HEK293T (cell line): ENCODE data around the gene C1orf226.
A peak's percentile ranks its signal among the peaks of the same experiment; 100 is the strongest.

Experiments used
- CTCF ChIA-PET: fragments of 350-600 bp; formaldehyde crosslinking; extraction: SDS; loops from one replicate; lab custom pipeline; 2021; ENCODE audit warnings: antibody characterized with exemption, inconsistent platforms; lab: Yijun Ruan, JAX
- POLR2A ChIA-PET: fragments of 350-600 bp; formaldehyde crosslinking; extraction: SDS; loops from one replicate; lab custom pipeline; 2020; ENCODE audit warnings: antibody characterized with exemption, inconsistent platforms; lab: Yijun Ruan, JAX
- DNase-seq: peaks from one replicate; pipeline ENCODE4 v3.0.0; 2012; ENCODE audit warnings: mixed read lengths; ENCODE audit errors: extremely low spot score
- ARNT ChIP-seq: fragments of 450-650 bp; IDR thresholded peaks from 2 replicates; pipeline ENCODE4 v1.6.1; 2017; ENCODE audit warnings: mild to moderate bottlenecking
- BHLHE40 ChIP-seq: fragments of 450-650 bp; IDR thresholded peaks from 2 replicates; pipeline ENCODE4 v1.6.1; 2016; ENCODE audit warnings: mild to moderate bottlenecking, moderate library complexity, borderline replicate concordance
- CTBP1 ChIP-seq: fragments of 450-650 bp; IDR thresholded peaks from 2 replicates; pipeline ENCODE4 v1.6.1; 2016; ENCODE audit warnings: borderline replicate concordance
- ELF4 ChIP-seq: fragments of 450-650 bp; IDR thresholded peaks from 2 replicates; pipeline ENCODE4 v1.6.1; 2017; ENCODE audit warnings: antibody characterized with exemption
- FOXA1 ChIP-seq: fragments of 450-650 bp; IDR thresholded peaks from 2 replicates; pipeline ENCODE4 v1.6.1; 2016; ENCODE audit warnings: mild to moderate bottlenecking
- FOXK2 ChIP-seq: fragments of 450-650 bp; IDR thresholded peaks from 2 replicates; pipeline ENCODE4 v1.6.1; 2016; ENCODE audit warnings: mild to moderate bottlenecking
- FOXM1 ChIP-seq: fragments of 450-650 bp; IDR thresholded peaks from 2 replicates; pipeline ENCODE4 v1.6.1; 2017; ENCODE audit warnings: mild to moderate bottlenecking, borderline replicate concordance
- HDGF ChIP-seq: fragments of 450-650 bp; IDR thresholded peaks from 2 replicates; pipeline ENCODE4 v1.6.1; 2017; ENCODE audit warnings: antibody characterized with exemption, borderline replicate concordance
- L3MBTL2 ChIP-seq: fragments of 450-650 bp; conservative IDR thresholded peaks from 2 replicates; pipeline ENCODE4 v1.6.1; 2016; ENCODE audit warnings: mild to moderate bottlenecking
- LEF1 ChIP-seq: fragments of 450-650 bp; IDR thresholded peaks from 2 replicates; pipeline ENCODE4 v1.6.1; 2017; ENCODE audit warnings: mild to moderate bottlenecking, borderline replicate concordance
- NFRKB ChIP-seq: fragments of 450-650 bp; IDR thresholded peaks from 2 replicates; pipeline ENCODE4 v1.6.1; 2016; ENCODE audit warnings: mild to moderate bottlenecking, moderate library complexity
- PKNOX1 ChIP-seq: fragments of 450-650 bp; IDR thresholded peaks from 2 replicates; pipeline ENCODE4 v1.6.1; 2016
- SP1 ChIP-seq: fragments of 450-650 bp; IDR thresholded peaks from 2 replicates; pipeline ENCODE4 v1.6.1; 2017
- SUZ12 ChIP-seq: fragments of 450-650 bp; IDR thresholded peaks from 2 replicates; pipeline ENCODE4 v1.6.1; 2016; ENCODE audit warnings: mild to moderate bottlenecking
- TARDBP ChIP-seq: fragments of 450-650 bp; IDR thresholded peaks from 2 replicates; pipeline ENCODE4 v1.6.1; 2016
- ZNF384 ChIP-seq: fragments of 450-650 bp; IDR thresholded peaks from 2 replicates; pipeline ENCODE4 v1.6.1; 2016

The C1orf226 gene

GRCh38 chr1:162381383-162381782 lies at the start of gene C1orf226:
Gene C1orf226, plus strand, starts transcription at chr1:162381728. Its CDS starts 174 bp downstream, at chr1:162381902.
- POLR2A ChIA-PET = no interaction called here
- CTCF ChIA-PET = interaction anchor here (0.7 to 1.2 kb wide), 2 partner anchors 18 to 24 kb away, joined by 3 read pairs; no protein-coding TSS in a partner anchor
- no peak for DNase-seq
- TF ChIP-seq FOXA1 = no peak

GRCh38 chr1:162333991-162334390 lies 47.5 kb upstream of the C1orf226 start:
- TF ChIP-seq HDGF = no peak
- POLR2A ChIA-PET = no interaction called here
- CTCF ChIA-PET = no interaction called here
- no peak for DNase-seq

- TF ChIP-seq HDGF (no peak), SUZ12 (no peak), TARDBP (no peak), CTBP1 (no peak)
- ChIA-PET POLR2A (no interaction called here), CTCF (no interaction called here)
- no peak for DNase-seq
Measured at GRCh38 chr1:162335126-162335525, 46.4 kb upstream of the C1orf226 start.

- no peak for TF ChIP-seq FOXK2
- no peak for TF ChIP-seq TARDBP
- TF ChIP-seq SUZ12 = no peak
- TF ChIP-seq ARNT = no peak
- no peak for TF ChIP-seq SP1
- no peak for TF ChIP-seq PKNOX1
- TF ChIP-seq ZNF384 = no peak
- no peak for TF ChIP-seq BHLHE40
- no peak for TF ChIP-seq FOXM1
- no peak for TF ChIP-seq ELF4
- DNase-seq = no peak
- POLR2A ChIA-PET = no interaction called here
- CTCF ChIA-PET = no interaction called here
Measured at GRCh38 chr1:162336621-162337285, 44.8 kb upstream of the C1orf226 start.

GRCh38 chr1:162342452-162342983 lies 39.0 kb upstream of the C1orf226 start:
- TF ChIP-seq FOXK2 (no peak), PKNOX1 (peak; percentile 54; the same call in 1 of the 2 replicates)
- ChIA-PET POLR2A (no interaction called here), CTCF (interaction anchor here (0.6 to 1.5 kb wide), 2 partner anchors 15 kb away, joined by 3 to 4 read pairs; no protein-coding TSS in a partner anchor)
- DNase-seq = no peak

GRCh38 chr1:162343470-162343869 lies 38.1 kb upstream of the C1orf226 start:
- CTCF ChIA-PET = interaction anchor here (1.5 kb wide), 1 partner anchor 16 kb away, joined by 3 read pairs; no protein-coding TSS in a partner anchor
- no peak for TF ChIP-seq SP1
- no peak for TF ChIP-seq SUZ12
- no peak for TF ChIP-seq FOXK2
- no peak for TF ChIP-seq NFRKB
- TF ChIP-seq ELF4 = no peak
- TF ChIP-seq CTBP1 = no peak
- no peak for TF ChIP-seq L3MBTL2
- no peak for TF ChIP-seq FOXA1
- no peak for TF ChIP-seq HDGF
- no peak for TF ChIP-seq ZNF384
- no peak for TF ChIP-seq LEF1
- no peak for TF ChIP-seq ARNT
- no peak for TF ChIP-seq TARDBP
- no peak for TF ChIP-seq BHLHE40
- TF ChIP-seq FOXM1 = no peak
- TF ChIP-seq PKNOX1 = no peak
- no peak for DNase-seq
- POLR2A ChIA-PET = no interaction called here

GRCh38 chr1:162347281-162347680 lies 34.2 kb upstream of the C1orf226 start:
- no peak for DNase-seq
- POLR2A ChIA-PET = no interaction called here
- CTCF ChIA-PET = interaction anchor here (2.3 kb wide), 1 partner anchor 10 kb away, joined by 7 read pairs; no protein-coding TSS in a partner anchor
- TF ChIP-seq SUZ12 (no peak), ZNF384 (no peak), SP1 (no peak), FOXK2 (no peak), BHLHE40 (no peak), CTBP1 (no peak), LEF1 (no peak), TARDBP (no peak), ARNT (no peak), L3MBTL2 (no peak)
